H1 (cell line): ENCODE measurements around the gene RND2. TPM values are rescaled to one million over a fixed set of nuclear protein-coding genes. Genes with fewer than 3 reads are reported as not detected.

ENCODE experiments used
- EGR1 ChIP-seq: IDR thresholded peaks from 2 replicates; pipeline ENCODE4 v1.6.1; 2011; ENCODE audit warnings: low read depth, low read length, borderline replicate concordance
- KDM4A ChIP-seq: IDR thresholded peaks from one replicate; pipeline ENCODE4 v1.7.1; 2012; ENCODE audit warnings: low read depth, mild to moderate bottlenecking, moderate library complexity, low read length, inconsistent platforms; ENCODE audit not compliant: severe bottlenecking
- MAFK ChIP-seq: IDR thresholded peaks from 2 replicates; pipeline ENCODE4 v1.6.1; 2012; ENCODE audit warnings: low read depth, mild to moderate bottlenecking, improper control_type of control experiment, low read length
- polyA plus RNA-seq, 7 experiments: library from polyadenylated mRNA; depleted of rRNA in 3 of 7; stranded (reverse) in 5 of 7; unstranded in 2 of 7; fragments of >200 nt in 5 of 7; fragments of 200-250 nt in 2 of 7; gene quantifications; 1 replicate in 5 of 7; 2 replicates in 1 of 7; 4 replicates in 1 of 7; pipeline versions ENCODE4 v1.2.1 to v1.2.3, GENCODE V29; 2011 to 2013; ENCODE audit warnings: missing spikeins in 2 of 7, mixed read lengths in 2 of 7
- total RNA-seq: library from RNA; stranded (reverse); fragmentation: NEBNext Ultra II Directional; extraction: Animal tissue kit (Norgen Biotek cat#: 25700); gene quantifications from 2 replicates; pipeline ENCODE4 v1.2.1, GENCODE V29; 2021

RND2 gene
- total and polyA plus RNA-seq, 2 of the 8 experiments (the other 6 are each of a cell fraction or from before 2014, with no cell fraction given): 51.3 to 61.4 TPM

DNA sequence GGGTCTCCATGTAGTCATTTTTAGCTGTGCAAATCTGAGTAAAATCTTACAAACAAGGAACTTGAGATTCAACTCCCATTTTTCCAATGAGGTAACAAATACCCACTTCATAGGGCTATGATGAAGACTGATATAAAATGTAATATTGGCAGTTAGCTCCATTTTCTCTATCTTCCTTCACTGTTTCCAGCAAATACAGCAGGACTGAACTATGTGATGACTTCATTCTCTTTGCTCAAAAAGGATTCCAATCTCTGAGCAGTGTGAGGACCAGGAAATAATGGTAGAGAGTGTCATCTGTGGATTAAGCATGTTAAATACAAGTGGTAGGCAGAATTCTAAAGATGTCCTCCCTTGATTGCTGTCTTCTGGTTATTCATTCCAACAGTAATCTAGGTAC is 18.3 kb downstream of the RND2 start (continued):
- TF ChIP-seq EGR1 (no peak), KDM4A (no peak), MAFK (no peak)
- TF ChIP-seq, all 59 proteins: peak for 0
